NCI-H82 (cell line): ENCODE results near the gene ID4.
"Not testable (repeated sequence)": the region's sequence is repeated elsewhere in the genome, so short reads cannot be mapped to it uniquely, and the experiment has no call there.

ENCODE experiments used
- DNase-seq: peaks from one replicate; lab custom pipeline; 2025; lab: John Stamatoyannopoulos, UW

ID4 gene

DNA sequence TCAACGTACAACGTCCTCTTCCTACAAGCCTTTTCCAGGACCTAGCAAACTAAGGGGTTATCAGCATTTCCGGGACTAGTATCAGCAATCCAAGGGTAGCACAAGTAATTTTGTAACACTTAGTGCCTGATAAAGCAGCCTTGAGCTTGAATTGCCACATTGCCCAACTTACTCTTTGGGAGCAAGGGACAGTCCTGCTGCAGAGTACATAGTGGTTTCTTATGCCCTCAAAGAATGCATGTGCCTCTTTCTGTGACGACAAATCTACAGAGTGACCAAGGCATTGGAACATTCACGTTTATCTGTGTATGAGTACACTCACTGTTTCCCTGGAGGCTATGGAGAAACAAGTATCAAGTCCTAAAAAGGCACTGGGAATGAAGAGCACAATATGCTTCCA, 3.2 kb upstream of the ID4 start:
- DNase-seq, result no peak

DNA sequence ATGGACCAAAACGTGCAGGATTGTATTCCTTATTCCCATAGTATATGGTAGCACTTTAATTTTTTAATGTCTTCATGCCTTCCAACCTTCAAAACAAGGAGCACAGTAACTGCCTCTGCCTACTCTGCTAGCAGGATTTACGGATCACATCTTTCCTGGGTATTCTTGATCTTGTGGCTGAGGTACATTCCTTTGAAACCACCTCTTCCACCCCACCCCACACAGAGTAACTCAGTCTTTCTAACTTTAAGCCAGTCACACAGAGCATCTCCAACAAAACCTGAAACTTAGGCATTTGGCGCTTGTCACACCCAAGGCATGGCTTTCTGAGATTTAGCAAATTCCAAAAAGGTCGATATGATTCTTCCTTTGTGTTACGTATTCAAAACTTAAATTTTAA, 2.3 kb upstream of the ID4 start:
- no peak for DNase-seq

DNA sequence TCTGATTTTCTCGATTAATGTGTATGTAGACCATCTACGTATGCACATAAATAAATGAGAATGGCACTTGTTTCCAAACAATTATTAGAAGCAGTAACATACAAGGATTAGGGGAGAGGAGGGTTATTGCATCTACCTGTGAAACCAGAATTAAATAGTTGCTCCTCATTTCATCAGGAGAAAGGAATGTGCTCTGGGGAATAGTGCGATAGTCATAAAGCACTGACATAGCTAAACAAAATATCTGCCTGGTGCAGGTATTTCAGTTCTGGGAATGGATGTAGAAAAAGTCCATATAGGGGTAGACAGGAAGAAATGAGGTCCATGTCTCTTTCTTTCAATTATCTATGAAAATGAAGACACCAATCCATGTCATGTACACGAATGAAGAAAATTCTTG, 1.6 kb upstream of the ID4 start:
- DNase-seq, result no peak

DNA sequence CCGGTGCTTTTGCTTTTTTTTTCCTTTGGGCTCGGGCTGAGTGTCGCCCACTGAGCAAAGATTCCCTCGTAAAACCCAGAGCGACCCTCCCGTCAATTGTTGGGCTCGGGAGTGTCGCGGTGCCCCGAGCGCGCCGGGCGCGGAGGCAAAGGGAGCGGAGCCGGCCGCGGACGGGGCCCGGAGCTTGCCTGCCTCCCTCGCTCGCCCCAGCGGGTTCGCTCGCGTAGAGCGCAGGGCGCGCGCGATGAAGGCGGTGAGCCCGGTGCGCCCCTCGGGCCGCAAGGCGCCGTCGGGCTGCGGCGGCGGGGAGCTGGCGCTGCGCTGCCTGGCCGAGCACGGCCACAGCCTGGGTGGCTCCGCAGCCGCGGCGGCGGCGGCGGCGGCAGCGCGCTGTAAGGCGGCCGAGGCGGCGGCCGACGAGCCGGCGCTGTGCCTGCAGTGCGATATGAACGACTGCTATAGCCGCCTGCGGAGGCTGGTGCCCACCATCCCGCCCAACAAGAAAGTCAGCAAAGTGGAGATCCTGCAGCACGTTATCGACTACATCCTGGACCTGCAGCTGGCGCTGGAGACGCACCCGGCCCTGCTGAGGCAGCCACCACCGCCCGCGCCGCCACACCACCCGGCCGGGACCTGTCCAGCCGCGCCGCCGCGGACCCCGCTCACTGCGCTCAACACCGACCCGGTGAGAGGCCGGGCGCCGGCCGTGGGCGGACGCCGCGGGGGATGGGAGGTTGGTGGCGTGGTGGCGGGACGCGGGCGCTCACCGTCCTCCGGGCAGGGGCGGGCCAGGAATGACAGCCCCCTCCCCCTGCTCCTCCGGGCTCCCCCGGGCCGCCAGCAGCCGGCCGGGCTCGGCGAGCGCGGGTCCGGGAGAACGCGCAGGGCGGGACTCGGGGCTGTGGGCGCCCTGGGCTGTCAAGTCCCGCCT, 606 bp downstream of the ID4 start:
- DNase-seq, result peak; percentile 69

DNA sequence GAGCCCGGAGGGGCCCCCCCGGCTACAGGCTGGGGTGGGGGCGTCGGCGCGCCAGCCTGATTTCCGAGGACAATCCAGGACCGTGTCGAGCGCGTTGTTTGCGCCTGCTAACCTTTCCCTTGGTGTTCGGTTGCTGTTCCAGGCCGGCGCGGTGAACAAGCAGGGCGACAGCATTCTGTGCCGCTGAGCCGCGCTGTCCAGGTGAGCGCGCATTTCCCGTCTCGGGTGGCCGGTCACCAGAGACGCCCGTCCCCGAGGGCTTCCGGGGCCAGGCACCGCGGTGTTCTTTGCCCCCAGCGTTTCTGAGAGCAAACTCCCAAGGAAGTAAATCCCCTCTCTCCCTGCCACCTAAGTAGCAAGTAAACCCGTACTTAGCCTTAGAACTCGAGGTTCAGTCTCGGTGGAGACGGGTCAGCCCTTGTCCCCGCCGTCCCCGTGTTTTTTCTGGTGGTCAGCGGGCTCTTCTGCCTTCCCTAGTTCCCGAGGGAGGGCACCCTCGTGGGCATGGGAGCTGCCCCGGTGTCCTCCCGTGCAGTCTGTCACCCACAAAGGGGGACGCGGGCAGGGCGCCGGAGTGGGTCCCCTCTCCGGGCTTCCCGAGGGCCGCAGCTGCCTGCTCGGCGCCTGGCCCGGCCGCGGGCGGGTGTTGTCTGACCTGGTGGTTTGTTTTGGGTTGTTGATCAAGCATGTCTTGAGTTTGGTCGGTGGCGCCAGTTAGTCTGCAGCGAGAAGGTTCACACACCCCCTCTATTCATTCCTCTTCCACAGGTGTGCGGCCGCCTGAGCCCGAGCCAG, 1.5 kb downstream of the ID4 start:
- peak; percentile 61 for DNase-seq

DNA sequence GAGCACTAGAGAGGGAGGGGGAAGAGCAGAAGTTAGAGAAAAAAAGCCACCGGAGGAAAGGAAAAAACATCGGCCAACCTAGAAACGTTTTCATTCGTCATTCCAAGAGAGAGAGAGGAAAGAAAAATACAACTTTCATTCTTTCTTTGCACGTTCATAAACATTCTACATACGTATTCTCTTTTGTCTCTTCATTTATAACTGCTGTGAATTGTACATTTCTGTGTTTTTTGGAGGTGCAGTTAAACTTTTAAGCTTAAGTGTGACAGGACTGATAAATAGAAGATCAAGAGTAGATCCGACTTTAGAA, 2.0 kb downstream of the ID4 start:
- no peak for DNase-seq

DNA sequence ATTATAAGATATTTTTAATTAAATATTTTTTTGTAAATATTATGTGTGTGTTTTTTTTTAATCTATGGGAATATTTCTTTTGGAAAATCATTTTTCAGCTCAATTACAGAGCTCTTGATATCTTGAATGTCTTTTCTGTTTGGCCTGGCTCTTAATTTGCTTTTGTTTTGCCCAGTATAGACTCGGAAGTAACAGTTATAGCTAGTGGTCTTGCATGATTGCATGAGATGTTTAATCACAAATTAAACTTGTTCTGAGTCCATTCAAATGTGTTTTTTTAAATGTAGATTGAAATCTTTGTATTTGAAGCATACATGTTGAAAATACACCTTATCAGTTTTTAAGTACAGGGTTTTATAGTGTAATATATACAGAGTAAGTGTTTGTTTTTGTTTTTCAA, 2.6 kb downstream of the ID4 start:
- DNase-seq, result no peak

DNA sequence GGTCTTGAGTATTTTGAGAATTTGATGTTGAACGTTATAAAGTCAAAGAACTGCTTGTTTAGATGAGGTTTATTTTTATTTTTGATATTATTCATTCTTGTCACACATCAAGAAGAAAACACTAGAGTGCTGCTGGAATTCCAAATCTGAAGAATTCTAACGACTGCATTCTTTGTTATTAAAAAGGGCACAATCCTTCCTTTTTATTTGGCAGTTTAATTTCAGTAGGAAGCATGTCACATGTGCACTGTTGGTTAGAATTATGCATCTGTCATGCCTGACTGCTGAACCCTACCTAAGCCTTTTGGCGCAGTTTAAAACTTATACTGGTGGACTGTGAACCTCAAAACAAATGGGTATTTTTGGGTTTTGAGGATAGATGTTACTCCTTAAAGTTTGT, 4.0 kb downstream of the ID4 start:
- peak; percentile 22 for DNase-seq

DNA sequence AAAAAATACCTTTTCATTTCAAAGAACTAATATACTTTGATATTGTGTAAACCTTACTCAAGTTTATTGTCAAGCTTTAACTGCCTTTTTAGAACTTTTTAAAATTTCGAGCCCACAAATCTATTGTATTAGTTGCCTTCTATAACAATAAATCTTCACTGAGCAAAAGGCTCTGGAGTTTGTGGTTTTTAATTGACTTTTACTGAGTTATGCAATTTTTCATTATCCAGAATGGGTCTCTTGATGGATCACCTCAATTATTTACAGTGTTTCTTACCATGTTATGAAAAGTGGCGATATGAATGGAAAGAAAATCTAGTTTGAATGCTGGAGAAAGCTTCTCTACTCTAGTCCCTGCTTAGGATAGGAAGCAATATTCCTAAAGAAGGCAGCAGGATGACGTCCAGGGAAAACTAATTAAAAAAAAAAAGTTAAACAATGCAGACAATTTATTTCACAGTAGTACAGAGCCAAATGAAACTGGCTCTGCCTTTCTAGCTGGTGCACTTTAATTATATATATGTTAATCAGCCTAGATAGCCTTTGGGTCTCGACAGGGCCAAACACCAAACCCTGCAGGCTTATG, 5.0 kb downstream of the ID4 start:
- no peak for DNase-seq

DNA sequence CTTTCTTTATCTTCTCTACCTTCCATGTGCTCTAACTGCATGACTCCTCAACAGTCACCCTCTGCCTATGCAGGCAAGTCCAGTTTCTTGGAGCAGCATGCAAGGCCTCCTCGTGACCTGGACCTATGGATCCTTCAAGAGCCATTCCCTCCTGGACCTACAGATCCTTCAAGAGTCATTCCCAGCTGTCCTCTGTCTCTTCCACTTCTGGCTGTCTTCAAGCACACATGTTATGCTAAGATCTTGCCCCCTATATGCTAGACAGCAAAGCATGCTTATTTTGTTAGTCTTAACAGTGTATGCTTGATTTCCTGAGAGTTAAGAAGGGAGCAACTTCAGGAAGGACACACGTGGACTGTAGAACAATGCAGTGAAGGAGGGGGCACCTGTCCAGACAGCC, 7.5 kb downstream of the ID4 start:
- no peak for DNase-seq

DNA sequence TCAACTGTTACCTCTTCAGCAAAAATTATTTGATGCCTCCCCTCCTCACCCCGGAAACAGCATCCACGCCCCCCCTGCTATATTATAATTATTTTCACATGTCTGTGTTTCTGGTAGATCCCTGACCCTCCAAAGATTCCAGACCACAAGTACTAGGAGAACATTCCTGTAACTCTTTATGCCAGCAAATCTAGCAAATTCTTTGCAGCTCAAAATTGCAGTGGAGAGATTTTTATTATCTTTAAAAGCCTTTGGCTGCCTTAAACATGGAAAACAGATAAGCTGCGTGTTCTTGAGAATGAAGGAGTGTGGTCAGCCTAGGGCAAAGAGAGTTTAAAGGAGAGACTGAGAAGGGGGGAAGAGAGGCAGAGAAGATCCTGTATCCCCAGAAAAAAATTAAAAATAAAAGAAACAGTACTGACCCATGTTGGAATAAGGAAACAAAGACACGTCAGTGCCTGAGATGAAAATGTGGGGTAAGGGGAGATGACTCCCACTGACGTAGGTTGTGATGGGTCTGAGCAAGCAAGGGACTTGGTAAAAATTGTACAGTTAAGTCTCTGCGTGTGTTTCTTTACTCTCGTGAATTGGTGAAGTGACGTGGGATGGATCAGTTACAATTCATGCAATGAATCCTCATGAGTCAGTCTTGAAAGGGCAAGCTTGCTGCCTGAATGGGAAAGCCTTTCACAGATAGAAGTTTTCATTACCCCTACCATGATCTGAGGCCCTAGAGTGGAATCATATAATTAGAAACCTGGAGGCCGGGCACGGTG, 8.3 kb downstream of the ID4 start:
- no peak for DNase-seq

DNA sequence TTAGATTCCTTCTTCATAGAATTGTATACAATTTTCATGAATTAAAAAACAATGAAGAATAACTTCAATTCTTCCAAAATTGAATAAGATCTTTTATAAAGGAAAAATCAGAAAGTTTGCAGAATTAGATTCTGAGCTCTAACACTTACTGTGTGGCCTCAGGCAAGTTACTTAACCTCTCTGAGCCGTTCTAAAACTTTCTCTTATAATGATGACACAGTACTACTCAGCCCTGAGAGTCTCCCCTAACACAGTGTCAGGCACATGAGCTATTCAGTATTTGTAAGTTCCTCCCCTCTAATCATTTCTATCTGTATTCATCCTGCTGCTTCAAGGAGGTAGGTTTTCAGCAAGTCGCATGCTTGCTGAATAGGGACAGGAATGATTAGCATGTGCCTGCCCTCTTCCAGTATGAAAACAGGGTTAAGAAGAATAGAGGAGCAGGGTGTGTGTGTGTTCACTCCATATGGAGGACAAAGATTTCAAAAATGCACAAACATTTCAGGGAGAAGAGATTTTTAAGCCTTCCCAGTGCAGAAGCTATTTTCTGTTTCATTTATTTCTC, 11.4 kb downstream of the ID4 start:
- no peak for DNase-seq

DNA sequence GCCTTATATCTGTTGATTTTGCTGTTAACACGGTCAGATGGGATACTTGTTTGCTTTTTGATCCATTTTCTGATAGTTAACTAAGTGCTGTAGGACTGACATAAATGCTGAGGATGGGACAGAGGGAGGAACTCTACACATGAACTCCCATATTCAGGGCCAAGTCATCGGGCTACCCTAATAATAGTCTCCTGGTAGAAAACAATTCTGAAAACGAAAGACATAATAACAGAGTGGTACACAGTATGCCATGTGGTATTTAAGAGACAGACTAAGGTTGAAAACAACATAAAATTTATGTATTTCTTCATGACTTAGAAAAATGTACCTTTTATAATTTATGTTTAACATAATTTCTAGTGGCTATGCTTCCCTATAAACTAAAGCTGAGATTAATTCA, 12.0 kb downstream of the ID4 start:
- no peak for DNase-seq

DNA sequence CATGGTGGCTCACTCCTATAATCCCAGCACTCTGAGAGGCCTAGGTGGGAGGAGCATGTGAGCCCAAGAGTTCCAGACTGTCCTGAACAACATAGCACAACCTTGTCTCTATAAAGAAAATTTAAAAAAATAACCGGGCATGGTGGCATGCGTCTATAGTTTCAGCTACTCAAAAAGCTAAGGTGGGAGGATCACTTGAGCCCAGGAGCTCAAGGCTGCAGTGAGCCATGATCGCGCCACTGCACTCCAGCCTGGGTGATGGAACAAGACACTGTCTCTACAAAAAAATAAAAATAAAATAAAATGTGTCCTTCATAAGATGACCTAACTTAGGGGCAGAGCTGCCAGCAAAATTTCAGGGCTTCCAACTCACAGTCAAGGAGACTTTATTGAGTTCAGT, 12.6 kb downstream of the ID4 start:
- DNase-seq, result peak; percentile 24

DNA sequence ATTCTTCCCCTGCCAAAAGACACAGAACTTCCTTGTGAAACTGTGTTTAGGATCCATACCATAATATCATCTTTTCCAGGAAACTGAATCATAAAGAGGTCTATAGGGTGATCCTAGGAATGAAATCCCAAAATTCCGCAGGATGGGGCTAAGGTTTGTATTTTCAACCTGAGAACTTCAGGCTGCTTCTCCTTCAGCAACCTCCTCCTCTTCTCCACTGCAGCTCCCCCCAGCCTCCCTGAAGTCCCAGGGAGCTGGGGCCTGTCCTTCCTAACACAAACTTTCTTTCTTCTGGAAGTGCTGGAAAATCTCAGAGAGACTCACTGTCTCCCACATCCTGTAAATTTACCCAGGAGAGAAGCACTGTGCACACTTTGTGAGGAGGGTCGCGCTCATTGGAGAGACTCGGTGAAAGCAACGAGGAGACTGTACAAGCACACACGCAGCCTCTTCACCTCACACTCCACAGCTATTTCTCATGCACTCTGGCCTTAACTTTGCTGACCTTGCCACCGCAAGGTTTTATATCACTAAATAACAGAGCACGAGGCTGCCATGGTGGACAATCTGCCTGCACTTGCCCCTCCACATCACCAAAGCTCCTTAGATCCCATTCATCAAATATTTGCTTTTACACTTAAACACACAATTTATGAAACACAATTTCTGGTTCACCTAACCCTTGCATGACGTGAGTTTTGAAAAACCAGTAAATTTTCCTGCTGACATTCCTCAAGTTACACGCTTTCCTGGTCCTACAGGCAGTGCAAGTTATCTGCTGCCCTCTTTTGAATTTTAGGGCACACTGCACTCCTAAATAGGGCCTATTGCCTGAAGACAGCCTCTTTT, 14.3 kb downstream of the ID4 start:
- peak; percentile 90 for DNase-seq

DNA sequence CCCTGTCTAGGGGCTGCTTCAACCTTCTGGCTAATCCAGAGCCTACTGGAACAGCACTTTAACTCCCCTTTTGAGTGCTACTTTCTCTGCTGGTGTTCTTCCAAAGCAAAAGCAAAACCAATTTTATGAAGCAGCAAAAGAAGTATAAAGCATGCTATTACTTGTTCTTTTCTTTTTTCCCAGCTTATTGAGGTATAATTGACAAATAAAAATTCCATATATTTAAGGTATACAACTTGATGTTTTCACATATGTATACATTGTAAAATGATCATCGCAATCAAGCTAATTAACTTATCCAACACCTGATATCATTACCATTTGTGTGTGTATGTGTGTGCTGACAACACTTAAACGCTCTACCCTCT, 14.9 kb downstream of the ID4 start:
- no peak for DNase-seq

DNA sequence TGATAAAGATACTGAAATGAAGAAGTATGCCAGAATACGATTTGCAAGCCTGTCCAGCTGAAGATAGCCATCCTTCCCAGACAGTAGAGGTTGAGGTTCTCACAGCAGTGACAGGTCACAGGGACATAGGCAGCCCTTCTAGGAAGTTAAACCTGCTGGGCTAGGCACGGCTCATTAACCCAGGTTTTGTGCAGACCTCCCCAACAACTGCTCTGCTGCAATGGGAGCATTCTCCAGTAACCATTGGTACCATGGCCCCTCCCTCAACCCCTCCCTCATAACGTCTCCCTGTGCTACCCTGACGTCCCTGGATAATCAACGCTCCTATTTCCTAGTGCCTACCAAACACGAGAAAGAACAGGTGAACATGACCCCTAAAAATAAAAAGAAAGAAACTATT, 15.8 kb downstream of the ID4 start:
- DNase-seq, result no peak

DNA sequence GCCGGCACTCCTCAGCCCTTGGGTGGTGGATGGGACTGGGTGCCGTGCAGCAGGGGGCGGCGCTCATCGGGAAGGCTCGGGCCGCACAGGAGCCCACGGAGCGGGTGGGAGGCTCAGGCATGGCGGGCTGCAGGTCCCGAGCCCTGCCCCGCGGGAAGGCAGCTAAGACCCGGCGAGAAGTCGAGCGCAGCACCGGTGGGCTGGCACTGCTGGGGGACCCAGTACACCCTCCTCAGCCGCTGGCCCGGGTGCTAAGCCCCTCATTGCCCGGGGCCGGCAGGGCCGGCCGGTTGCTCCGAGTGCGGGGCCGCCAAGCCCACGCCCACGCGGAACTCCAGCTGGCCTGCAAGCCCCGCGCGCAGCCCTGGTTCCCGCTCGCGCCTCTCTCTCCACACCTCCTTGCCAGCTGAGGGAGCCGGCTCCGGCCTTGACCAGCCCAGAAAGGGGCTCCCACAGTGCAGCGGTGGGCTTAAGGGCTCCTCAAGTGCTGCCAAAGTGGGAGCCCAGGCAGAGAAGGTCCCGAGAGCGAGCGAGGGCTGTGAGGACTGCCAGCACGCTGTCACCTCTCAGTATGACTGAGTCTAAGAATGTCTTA, 17.3 kb downstream of the ID4 start:
- not testable (repeated sequence) for DNase-seq

DNA sequence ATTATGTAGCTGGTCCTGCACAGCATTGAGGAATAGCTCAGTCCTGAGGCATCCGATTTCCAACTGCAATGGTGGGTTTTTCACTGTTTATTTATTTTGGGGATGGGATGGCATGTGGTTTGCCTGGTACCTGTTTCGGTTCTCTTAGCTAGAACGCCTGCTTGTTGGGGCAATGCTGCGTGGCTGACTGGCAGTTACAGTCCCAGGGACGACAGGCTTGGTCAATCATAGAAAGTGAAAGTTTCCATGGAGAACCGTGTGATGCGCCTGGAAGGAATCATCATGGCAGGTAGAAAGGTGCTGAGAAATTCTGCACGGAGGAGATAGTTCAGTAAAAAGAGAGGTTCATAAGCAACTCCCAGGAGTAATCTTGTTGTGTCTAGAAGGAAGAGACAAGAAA, 18.4 kb downstream of the ID4 start:
- no peak for DNase-seq

DNA sequence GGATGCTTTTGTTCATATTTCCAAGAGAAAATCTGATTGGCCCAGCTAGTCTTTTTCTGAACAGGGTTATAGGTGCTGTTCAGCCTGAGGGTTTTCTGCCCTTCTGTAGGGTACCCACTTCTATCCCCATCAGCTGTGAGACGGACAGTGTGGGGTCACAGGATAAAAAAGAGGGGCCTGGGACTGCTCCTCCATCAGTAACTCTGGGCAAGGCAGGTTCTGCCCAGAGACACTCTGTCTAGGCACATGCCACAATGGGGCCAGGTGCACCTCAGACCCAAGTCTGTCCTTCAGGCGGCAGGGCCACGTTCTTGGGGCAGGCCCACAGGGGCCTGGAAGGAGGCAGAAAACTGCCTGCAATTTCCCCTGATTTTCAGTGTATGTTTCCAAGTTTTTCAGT, 20.0 kb downstream of the ID4 start:
- no peak for DNase-seq

DNA sequence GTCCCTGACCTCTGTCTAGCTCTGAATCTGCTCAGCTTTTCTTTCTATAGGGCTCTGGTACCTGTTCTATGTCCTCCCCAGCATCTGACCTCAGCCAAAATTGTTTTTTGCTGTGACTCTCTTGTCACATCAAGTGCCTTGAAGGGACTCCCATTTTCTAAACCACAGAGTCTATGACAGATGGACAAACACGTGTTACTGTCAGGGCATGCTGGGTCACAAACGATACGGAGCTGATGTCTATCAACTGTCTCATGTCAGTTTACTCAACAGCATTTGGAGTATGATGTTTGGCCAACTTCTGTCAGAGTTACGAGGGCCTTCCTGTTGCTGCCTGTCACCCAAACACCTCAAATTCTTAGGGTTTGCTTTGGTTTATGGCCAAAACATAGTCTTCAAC, 20.5 kb downstream of the ID4 start:
- DNase-seq, result no peak
